C4-2B (cell line): ENCODE measurements around the gene RPLP1.
A peak's percentile ranks its signal among the peaks of the same experiment; 100 is the strongest.

Experiments used
- H3K27ac ChIP-seq: fragments of 450-650 bp; 2 replicates; pipeline ENCODE4 v1.5.1; 2017
- CTCF ChIP-seq: fragments of 450-650 bp; conservative IDR thresholded peaks from 2 replicates; pipeline ENCODE4 v1.5.1; 2017; ENCODE audit warnings: mild to moderate bottlenecking
- ZFX ChIP-seq: fragments of 450-650 bp; IDR thresholded peaks from 2 replicates; pipeline ENCODE4 v1.6.1; 2017

RPLP1 gene

DNA sequence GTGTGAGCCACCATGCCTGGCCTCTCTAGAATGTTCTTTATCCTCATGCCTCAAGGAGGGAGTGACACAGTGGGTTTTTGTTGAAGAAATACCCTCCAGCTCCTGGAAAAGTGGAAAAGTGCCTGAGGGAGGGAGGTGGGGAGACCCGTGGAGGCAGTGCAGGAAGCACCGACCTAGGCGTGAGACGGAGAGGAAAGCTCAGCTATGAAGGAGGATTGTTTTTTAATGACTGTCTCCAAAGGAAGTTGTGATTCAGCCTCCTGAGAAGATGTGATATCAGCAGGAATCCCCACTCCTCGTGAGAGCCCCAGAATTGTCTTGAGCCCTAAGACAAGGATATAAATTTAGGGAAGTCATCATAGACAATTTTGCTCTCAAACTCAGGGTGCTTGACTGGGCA, 21.7 kb downstream of the RPLP1 start:
- TF ChIP-seq ZFX, result no peak
- no peak for TF ChIP-seq CTCF
- H3K27ac ChIP-seq, result peak overlapping the region; percentile 65

- H3K27ac ChIP-seq, result peak overlapping the region; percentile 65
- TF ChIP-seq CTCF, result no peak
- no peak for TF ChIP-seq ZFX
These were observed 22.3 kb downstream of the RPLP1 start for GRCh38 chr15:69474846-69475455.

- H3K27ac ChIP-seq, result no peak overlapping the region
- TF ChIP-seq CTCF, result peak; percentile 97
- no peak for TF ChIP-seq ZFX
These were observed 23.2 kb downstream of the RPLP1 start for GRCh38 chr15:69475769-69476358.

DNA sequence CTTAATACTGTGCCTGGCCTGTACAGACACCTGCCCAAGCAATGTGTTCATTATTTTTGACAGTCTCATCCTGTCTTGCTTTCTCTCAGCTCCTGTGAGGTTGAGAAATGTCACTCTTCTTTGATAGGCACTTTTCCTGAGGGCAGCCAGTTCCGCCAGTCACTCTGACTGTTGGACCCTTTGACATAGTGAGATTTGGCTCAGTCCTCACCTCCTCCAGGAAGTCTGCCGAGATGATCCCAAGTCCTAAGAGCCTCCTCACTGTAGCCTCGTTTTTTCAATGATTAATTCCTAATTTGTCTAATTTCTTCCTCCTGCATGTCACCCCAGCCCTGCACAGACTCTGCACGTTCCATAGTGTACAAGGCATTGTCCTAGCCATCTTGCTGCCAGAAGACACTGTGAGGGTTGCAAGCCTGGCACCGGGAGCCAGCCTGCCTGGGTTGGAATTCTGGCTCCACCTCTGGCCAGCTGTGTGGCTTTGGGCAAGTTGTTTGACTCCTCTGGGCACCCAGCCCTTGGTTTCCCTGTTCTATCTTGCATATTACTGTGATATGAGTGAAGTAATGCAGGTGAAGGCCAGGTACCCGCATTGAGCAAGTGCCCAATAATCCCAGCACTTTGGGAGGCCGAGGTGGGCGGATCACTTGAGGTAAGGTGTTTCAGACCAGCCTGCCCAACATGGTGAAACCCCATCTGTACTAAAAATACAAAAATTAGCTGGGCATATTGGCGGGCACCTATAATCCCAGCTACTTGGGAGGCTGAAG, 24.3 kb downstream of the RPLP1 start:
- H3K27ac ChIP-seq, result no peak overlapping the region
- TF ChIP-seq CTCF (no peak), ZFX (no peak)

- H3K27ac ChIP-seq, result no peak overlapping the region; the same call in 1 of the 2 replicates
- no peak for TF ChIP-seq ZFX
- peak; percentile 98 for TF ChIP-seq CTCF
These were observed 25.7 kb downstream of the RPLP1 start for GRCh38 chr15:69478259-69478781.

DNA sequence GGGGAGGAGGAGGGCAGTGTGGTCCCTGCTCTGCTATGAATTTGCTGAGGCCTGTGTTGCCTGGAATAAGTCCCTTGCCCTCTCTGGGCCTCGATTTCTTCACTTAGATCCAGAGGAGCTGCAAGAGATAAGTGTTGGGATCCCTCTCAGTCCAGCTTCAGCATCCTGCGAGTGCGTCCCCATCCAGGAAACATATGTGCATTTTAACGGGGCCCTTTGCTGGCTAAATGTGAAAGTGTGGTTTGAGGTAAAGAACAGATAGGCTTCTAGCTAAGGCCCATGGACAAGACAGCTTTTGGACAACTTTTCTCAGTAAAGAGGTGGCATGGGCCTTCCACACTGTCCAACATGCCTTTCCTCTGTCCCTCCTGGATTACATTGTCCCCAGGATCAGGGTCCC, 26.5 kb downstream of the RPLP1 start:
- H3K27ac ChIP-seq, result no peak overlapping the region; the same call in 1 of the 2 replicates
- TF ChIP-seq ZFX, result no peak
- TF ChIP-seq CTCF, result no peak

DNA sequence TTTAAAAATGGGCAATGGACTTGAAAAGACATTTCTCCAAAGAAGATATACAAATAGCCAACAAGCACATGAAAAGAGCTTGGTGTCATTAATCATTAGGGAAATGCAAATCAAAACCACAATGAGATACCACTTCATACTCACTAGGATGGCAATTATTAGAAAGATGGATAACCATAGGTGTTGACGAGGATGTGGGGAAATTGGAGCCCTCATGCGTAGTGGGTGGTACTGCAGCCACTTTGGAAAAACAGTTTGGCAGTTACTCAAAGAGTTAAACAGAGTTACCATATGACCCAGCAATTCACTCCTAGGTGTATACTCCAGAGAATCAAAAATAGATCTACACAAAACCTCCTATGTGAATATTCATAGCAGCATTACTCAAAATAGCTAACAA, 27.4 kb downstream of the RPLP1 start:
- no peak overlapping the region for H3K27ac ChIP-seq
- TF ChIP-seq CTCF (no peak), ZFX (no peak)
